Endothelial cell (in vitro differentiated cells): ENCODE data around the gene LTC4S. TPM values are rescaled to one million over a fixed set of nuclear protein-coding genes. Genes with fewer than 3 reads are reported as not detected.
"Not testable (repeated sequence)": the region's sequence is repeated elsewhere in the genome, so short reads cannot be mapped to it uniquely, and the experiment has no call there.

Source experiments
- DNase-seq: peaks from one replicate; pipeline ENCODE4 v3.0.0; 2021; ENCODE audit warnings: low spot score
- H3K27ac Mint-ChIP-seq: one replicate; pipeline ENCODE4 v1.8.0; 2021; ENCODE audit warnings: mixed read lengths, inconsistent platforms; ENCODE audit not compliant: unreplicated experiment
- H3K27me3 Mint-ChIP-seq: one replicate; pipeline ENCODE4 v1.8.0; 2021; ENCODE audit warnings: mild to moderate bottlenecking, moderate library complexity, mixed read lengths, inconsistent platforms; ENCODE audit not compliant: unreplicated experiment
- H3K36me3 Mint-ChIP-seq: one replicate; pipeline ENCODE4 v1.8.0; 2021; ENCODE audit warnings: mild to moderate bottlenecking, low read depth, mixed read lengths, inconsistent platforms; ENCODE audit not compliant: unreplicated experiment
- H3K4me1 Mint-ChIP-seq: one replicate; pipeline ENCODE4 v1.8.0; 2021; ENCODE audit warnings: mild to moderate bottlenecking, mixed read lengths, inconsistent platforms; ENCODE audit not compliant: unreplicated experiment
- H3K4me3 Mint-ChIP-seq: one replicate; pipeline ENCODE4 v1.8.0; 2021; ENCODE audit warnings: mild to moderate bottlenecking, mixed read lengths, inconsistent platforms; ENCODE audit not compliant: unreplicated experiment
- H3K9me3 Mint-ChIP-seq: one replicate; pipeline ENCODE4 v1.8.0; 2021; ENCODE audit warnings: mixed read lengths, inconsistent platforms; ENCODE audit not compliant: unreplicated experiment
- CTCF ChIP-seq: fragments of 200-600 bp; sonication (generic); IDR thresholded peaks from one replicate; pipeline ENCODE4 v1.5.0; 2021; ENCODE audit warnings: antibody characterized with exemption; ENCODE audit not compliant: unreplicated experiment
- total RNA-seq: library from RNA; stranded (reverse); fragmentation: NEBNext Ultra II Directional; extraction: Animal tissue kit (Norgen Biotek cat#: 25700); gene quantifications from one replicate; pipeline ENCODE4 v1.2.1, GENCODE V29; 2021; ENCODE audit not compliant: unreplicated experiment

The LTC4S gene
- total RNA-seq, 1 donor from 2014 or later: 1.0 TPM

DNA sequence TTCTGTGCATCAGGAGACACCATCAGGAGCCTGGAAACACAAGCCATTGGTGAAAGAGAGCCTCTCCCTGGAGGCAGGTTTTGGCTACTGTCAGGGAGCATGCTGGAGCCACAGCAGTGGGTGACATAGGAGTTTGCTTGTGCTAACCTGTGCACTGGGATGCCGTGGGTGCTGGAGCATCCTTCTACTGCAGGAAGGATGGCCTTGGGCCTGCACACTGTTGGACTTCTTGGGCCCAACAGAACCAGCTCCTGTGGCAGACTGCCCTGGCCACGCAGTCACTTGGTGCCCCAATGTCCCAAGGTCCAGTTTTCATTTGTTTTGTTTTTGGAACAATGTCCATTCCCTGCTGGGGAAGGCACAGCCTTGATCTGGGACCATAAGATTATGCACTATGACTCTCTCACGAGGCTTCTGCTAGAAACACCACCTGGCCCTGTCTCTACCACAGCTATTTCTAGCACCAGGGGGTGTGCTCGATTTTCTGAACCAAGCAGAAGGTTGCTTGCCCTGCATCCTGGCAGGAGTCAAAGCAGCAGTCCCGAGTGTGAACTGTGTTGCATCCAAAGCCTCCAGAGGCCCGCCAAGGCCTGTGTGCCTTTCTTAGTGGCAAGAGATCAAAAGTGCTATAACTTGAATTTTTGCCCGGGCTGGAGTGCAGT, 5.5 kb upstream of the LTC4S start:
- Mint-ChIP-seq H3K36me3 (no peaks in the 10 kb centered on the region), H3K4me1 (no peaks in the 10 kb centered on the region), H3K27me3 (peaks cover 4% of the 10 kb centered on the region), H3K9me3 (no peaks in the 10 kb centered on the region), H3K4me3 (no peak overlapping the region), H3K27ac (no peak overlapping the region)
- no peak for TF ChIP-seq CTCF
- no peak for DNase-seq

- not testable (repeated sequence) for H3K27ac Mint-ChIP-seq, H3K4me1 Mint-ChIP-seq, H3K27me3 Mint-ChIP-seq
These were observed 4.5 kb upstream of the LTC4S start for GRCh38 chr5:179789278-179789677.

GRCh38 chr5:179791881-179792611, 1.7 kb upstream of the LTC4S start:
- H3K4me3 Mint-ChIP-seq: no peak overlapping the region
- peak overlapping the region; percentile 52 for H3K27ac Mint-ChIP-seq
- H3K4me1 Mint-ChIP-seq: peaks cover 3% of the 10 kb centered on the region
- DNase-seq: no peak
- no peak for TF ChIP-seq CTCF
- peaks cover 4% of the 10 kb centered on the region for H3K36me3 Mint-ChIP-seq
- peaks cover 13% of the 10 kb centered on the region for H3K27me3 Mint-ChIP-seq
- H3K9me3 Mint-ChIP-seq: no peaks in the 10 kb centered on the region

More at GRCh38 chr5:179789278-179789677, 4.5 kb upstream of the LTC4S start:
- not testable (repeated sequence) for H3K4me3 Mint-ChIP-seq, H3K9me3 Mint-ChIP-seq, H3K36me3 Mint-ChIP-seq, DNase-seq

DNA sequence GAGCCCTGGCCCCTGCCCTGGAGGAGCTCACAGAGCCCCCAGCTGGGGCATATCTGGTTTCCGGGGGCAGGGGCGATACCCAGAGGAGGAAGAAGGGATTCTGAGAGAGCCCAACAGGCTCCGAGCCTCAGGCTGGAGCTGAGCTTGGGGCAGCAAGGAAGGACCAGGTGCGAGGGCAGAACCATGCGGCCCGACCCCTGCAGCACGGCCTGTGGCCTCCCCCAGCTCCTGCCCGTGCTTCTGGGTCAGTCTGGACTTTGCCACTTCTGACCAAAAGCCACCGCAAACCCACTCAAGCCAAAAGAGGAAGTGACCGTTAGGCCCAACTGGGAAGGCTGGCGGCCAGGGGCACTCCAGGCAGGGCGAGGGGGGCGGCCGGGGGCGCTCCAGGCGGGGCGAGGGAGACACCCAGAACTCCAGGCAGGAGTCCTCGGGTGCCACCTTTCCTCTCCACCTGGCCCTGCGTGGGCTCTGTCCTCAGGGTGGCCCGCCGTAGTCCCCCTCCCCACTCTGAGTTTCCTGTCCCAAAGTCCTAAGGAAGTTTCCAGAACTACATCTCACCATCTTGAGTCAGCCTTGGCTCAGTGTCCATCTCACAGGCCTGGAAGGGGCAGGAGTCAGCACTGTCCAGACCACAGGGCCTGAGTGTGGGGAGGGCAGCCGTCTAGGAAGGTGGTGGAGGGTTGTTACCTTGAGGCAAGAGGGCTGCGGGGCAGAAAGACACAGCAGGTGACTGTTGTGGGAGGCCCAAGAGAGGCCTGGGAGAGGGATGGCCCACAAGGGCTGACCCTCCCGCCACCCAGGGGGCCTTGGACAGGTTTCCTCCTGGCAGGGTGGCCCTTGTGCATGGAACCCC, 946 bp upstream of the LTC4S start:
- Mint-ChIP-seq H3K4me3 (no peak overlapping the region), H3K36me3 (peaks cover 10% of the 10 kb centered on the region), H3K27me3 (peaks cover 13% of the 10 kb centered on the region), H3K27ac (peak overlapping the region; percentile 67), H3K9me3 (no peaks in the 10 kb centered on the region), H3K4me1 (peaks cover 4% of the 10 kb centered on the region)
- TF ChIP-seq CTCF: no peak
- no peak for DNase-seq

GRCh38 chr5:179794171-179794570, 385 bp downstream of the LTC4S start:
- Mint-ChIP-seq H3K9me3 (no peaks in the 10 kb centered on the region), H3K36me3 (peaks cover 14% of the 10 kb centered on the region), H3K27me3 (peaks cover 14% of the 10 kb centered on the region), H3K4me1 (peaks cover 4% of the 10 kb centered on the region), H3K4me3 (no peak overlapping the region), H3K27ac (no peak overlapping the region)
- no peak for DNase-seq
- TF ChIP-seq CTCF: no peak
